ENCODE data around the gene CDON.

Gene CDON

GRCh38 chr11:125941619-125942611 lies 120.8 kb downstream of the CDON start:
- DNase-seq, result peak; percentile 6

- DNase-seq, result no peak
Observed at GRCh38 chr11:125941267-125941618, 121.4 kb downstream of the CDON start.

GRCh38 chr11:125940145-125940544 lies 122.5 kb downstream of the CDON start:
- no peak for DNase-seq

- DNase-seq, result peak; percentile 11
Observed at GRCh38 chr11:125939081-125939521, 123.6 kb downstream of the CDON start.

DNA sequence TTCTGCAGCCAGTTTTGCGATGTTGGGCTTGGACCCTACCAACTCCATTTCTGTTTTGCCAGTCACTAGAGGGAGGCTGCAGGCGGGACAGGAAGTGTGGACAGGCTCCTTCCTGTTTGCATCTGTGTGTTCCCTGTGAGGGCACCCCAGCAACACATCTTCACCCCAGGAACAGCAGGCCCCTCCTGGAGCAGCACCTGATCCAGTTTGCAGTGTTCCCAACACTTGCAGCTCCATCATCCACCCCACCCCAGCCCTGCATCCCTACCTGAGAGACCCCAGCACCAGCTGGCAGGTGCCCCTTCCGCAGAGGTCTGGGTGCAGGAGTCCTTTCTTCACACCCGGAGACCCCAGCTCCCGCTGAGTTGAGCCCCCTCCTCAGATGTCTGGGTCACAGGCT lies 124.2 kb downstream of the CDON start:
- DNase-seq, result no peak

- no peak for DNase-seq
Observed at GRCh38 chr11:125935618-125936199, 127.0 kb downstream of the CDON start.

- DNase-seq, result no peak
Observed at GRCh38 chr11:125935056-125935455, 127.6 kb downstream of the CDON start.

DNA sequence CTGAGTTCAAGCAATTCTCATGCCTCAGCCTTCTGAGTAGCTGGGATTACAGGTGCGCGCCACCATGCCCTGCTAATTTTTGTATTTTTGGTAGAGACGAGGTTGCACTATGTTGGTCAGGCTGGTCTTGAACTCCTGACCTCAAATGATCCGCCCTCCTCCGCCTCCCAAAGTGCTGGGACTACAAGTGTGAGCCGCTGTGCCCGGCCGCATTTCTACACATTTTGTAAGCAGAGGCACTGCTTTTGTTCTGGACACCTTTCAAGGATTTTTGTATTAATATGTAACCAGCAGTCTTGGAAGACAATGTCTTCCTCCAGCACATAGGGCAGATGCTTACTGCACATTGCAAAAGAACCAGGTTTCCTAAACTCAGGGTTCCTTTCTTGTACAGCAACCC lies 128.2 kb downstream of the CDON start:
- DNase-seq, result no peak

GRCh38 chr11:125933030-125933813 lies 129.4 kb downstream of the CDON start:
- no peak for DNase-seq

- no peak for DNase-seq
Observed at GRCh38 chr11:125932301-125932700, 130.4 kb downstream of the CDON start.

GRCh38 chr11:125931668-125932067 lies 131.0 kb downstream of the CDON start:
- DNase-seq, result no peak

GRCh38 chr11:125931116-125931515 lies 131.6 kb downstream of the CDON start:
- no peak for DNase-seq

GRCh38 chr11:125930076-125930450 lies 132.6 kb downstream of the CDON start:
- DNase-seq, result no peak

- peak; percentile 4 for DNase-seq
Observed at GRCh38 chr11:125929445-125930075, 133.1 kb downstream of the CDON start.

GRCh38 chr11:125926682-125927081 lies 136.0 kb downstream of the CDON start:
- DNase-seq, result no peak

- DNase-seq, result no peak
Observed at GRCh38 chr11:125925804-125926203, 136.9 kb downstream of the CDON start.

DNA sequence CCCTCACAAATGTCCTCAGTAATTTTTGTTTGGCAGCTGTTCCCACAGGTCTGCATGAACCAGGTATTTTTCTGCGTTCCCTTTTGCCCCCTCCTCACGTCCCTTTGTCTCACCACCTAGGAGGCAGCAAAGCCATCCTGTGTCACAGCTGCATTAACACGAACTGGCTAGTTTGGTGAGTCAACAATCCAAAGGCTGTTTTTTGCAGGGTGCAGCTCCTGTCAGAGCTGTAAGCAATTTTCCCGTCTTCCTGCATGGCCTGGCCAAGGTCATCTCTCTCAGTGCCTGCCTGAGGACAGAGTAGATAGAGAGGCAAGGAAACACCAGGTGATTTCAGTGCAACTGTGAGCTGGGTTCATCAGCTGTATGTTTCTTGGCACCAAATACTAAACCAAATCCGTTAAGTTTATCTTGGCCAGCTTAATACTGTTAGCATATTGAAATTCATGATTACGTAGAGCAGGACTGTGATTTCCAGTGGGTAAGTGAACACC lies 137.4 kb downstream of the CDON start:
- no peak for DNase-seq

- no peak for DNase-seq
Observed at GRCh38 chr11:125924384-125925007, 138.2 kb downstream of the CDON start.

DNA sequence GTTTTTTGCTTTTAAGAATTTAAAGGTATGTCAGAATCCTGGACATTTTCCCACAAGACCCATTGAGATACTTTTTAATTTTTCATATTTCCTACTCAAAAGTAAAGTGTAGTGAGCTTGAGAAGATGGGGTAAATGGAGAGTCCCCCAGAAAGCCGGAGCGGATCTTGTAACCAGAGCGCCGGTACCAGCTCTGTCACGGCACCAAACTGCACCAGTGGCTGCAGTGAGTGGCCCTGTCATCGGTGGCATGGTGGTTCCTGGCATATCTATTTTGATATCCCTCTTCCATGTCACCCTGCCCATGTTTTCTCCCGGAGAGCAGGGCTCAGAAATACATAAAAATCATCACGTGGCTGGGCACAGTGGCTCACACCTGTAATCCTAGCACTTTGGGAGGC lies 139.0 kb downstream of the CDON start:
- DNase-seq, result no peak

GRCh38 chr11:125923012-125923579 lies 139.6 kb downstream of the CDON start:
- DNase-seq, result peak; percentile 44

DNA sequence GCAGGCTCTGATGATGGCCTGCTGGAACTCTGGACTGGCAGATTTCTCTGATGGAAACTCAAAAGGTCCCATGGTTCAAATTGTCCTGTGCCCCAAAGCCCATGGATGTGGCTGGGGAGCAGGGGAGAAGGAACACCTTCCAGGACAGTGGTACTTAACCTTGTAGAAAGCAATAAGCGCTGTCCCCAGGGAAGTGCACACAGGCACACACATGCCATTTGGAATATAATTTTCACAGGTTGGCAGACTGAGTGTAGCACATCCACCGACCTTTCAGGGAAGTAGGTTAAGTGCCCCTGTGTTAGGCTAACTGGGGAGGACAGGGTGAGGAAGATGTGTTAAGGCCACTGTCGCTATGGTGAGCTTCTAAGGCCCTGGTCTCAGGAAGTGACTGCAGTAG lies 140.5 kb downstream of the CDON start:
- DNase-seq, result no peak

DNA sequence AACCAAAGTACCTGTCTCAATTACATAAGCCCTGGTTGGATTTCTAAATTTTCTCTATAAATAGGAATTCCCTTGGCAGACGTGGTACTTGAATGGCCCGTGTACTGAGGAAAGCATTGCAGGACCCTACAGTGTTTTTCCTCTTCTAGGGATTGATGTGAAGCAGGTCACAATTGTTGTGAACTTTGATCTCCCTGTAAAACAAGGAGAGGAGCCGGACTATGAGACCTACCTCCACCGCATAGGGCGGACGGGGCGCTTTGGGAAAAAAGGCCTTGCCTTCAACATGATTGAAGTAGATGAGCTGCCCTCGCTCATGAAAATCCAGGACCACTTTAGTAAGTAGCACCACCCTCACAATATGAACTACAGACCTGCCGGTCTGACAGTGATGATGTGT lies 141.6 kb downstream of the CDON start:
- DNase-seq, result no peak

All from NCI-H226 (cell line).